ENCODE measurements around the gene TMEM101.

GRCh38 chr17:44008205-44008909 lies 6.4 kb downstream of the TMEM101 start:
- TF ChIP-seq CTCF (conservative IDR thresholded peaks at IDR 0.05; ENCODE audit: low read length) (no peak), EZH2phosphoT487 (IDR thresholded peaks at IDR 0.05; ENCODE audit: borderline replicate concordance) (no peak)
